Measurements from ENCODE around the gene RAB33B. TPM values are rescaled to one million over a fixed set of nuclear protein-coding genes. Genes with fewer than 3 reads are reported as not detected.

Gene RAB33B
- total and polyA plus RNA-seq, 9 of the 15 experiments (the other 6 are each of a cell fraction or from before 2014, with no cell fraction given) = 1.7 to 3.7 (median 3.0) TPM

DNA sequence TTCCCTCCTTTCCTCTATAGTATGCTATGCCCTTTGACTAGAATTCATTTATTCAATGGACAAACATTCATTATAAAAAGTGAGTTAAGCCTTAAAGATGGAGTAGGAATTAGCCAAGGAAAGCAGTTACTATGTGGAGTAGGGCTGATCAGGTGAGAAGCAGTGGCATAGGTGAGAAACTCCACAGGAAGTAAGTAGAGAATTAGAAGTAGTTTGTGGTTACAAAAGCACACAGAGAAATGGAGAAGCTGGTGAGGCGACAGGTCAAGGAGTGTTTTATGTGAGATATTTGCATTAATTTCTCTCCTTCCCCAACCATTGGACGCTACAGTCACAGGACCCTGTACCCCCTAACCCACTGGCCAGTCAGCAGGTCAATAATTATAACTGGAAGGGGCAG lies 71.5 kb downstream of the RAB33B start:
- Histone ChIP-seq H3K9ac (ENCODE audit: insufficient read depth in 1 of 2, low read depth in 2 of 2, low read length in 2 of 2) (no peak overlapping the region), H3K4me1 (replicated peaks in 1 of 2; ENCODE audit: control insufficient read depth in 2 of 2, insufficient read depth in 2 of 2, low read length in 2 of 2) (no peaks in the 10 kb centered on the region), H3K9me1 (ENCODE audit: control insufficient read depth, insufficient read depth, low read length) (no peaks in the 10 kb centered on the region), H3K4me2 (ENCODE audit: insufficient read depth, low read length) (no peak overlapping the region), H4K20me1 (replicated peaks; ENCODE audit: control insufficient read depth, insufficient read depth, low read length) (no peaks in the 10 kb centered on the region), H3K27ac (ENCODE audit: extremely low read depth, low read depth, low read length) (no peak overlapping the region), H3K4me3 (no peak overlapping the region), H3K36me3 (ENCODE audit: control insufficient read depth, insufficient read depth, low read length) (no peaks in the 10 kb centered on the region), H3K27me3 (ENCODE audit: control insufficient read depth in 2 of 2, insufficient read depth in 2 of 2, low read length in 2 of 2) (0 out of 5 replicates have a peak, but pooled peaks cover 2 to 4% of the 10 kb centered on the region in 2 experiments), H3K79me2 (ENCODE audit: control insufficient read depth, insufficient read depth, low read length) (no peaks in the 10 kb centered on the region), H3K9me3 (replicated peaks; ENCODE audit: control insufficient read depth, insufficient read depth, low read depth, low read length) (no peaks in the 10 kb centered on the region), H2AFZ (ENCODE audit: low read depth, low read length) (no peak overlapping the region)
- intact Hi-C loops (cut with micrococcal nuclease) = no loop called here
- no peak for ATAC-seq
- BruUV-seq (replicated peaks) = no TSS peak
- POLR2A ChIA-PET = no interaction called here
- CTCF ChIA-PET (ENCODE audit: low intra/inter-chr PET ratio) = no interaction called here
- in situ Hi-C loops (cut with MboI) = loop anchor here (25.0 kb wide), 1 partner anchor 488 kb away; no protein-coding TSS in a partner anchor
- no peak for FAIRE-seq
- DNase-seq (ENCODE audit: extremely low read depth in 1 of 4, low spot score in 3 of 4) = no peak
- TF ChIP-seq ZNF324 (CRISPR knock-in tag; IDR thresholded peaks at IDR 0.05) (no peak), SLC30A9 (CRISPR knock-in tag; IDR thresholded peaks at IDR 0.05) (no peak), HOXB6 (CRISPR knock-in tag; IDR thresholded peaks at IDR 0.05; ENCODE audit: borderline replicate concordance) (no peak), CREBBP (IDR thresholded peaks at IDR 0.05; ENCODE audit: low read depth, low read length) (no peak), ERF (CRISPR knock-in tag; IDR thresholded peaks at IDR 0.05) (no peak), ZNF507 (tag; conservative IDR thresholded peaks at IDR 0.05) (no peak), PHB (CRISPR knock-in tag; IDR thresholded peaks at IDR 0.05) (no peak), NONO (IDR thresholded peaks at IDR 0.05; ENCODE audit: low read depth in 2 of 2, low read length in 1 of 2) (no peak), TAF15 (IDR thresholded peaks at IDR 0.05; ENCODE audit: low read depth, low read length) (no peak), SMARCC2 (IDR thresholded peaks at IDR 0.05; ENCODE audit: low read depth) (no peak), GABPA (tag; conservative IDR thresholded peaks at IDR 0.05; ENCODE audit: low read depth) (no peak), ZNF384 (IDR thresholded peaks at IDR 0.05; ENCODE audit: low read depth, low read length) (no peak), LCOR (CRISPR knock-in tag; IDR thresholded peaks at IDR 0.05) (no peak)
- TF ChIP-seq, protein P1, sequence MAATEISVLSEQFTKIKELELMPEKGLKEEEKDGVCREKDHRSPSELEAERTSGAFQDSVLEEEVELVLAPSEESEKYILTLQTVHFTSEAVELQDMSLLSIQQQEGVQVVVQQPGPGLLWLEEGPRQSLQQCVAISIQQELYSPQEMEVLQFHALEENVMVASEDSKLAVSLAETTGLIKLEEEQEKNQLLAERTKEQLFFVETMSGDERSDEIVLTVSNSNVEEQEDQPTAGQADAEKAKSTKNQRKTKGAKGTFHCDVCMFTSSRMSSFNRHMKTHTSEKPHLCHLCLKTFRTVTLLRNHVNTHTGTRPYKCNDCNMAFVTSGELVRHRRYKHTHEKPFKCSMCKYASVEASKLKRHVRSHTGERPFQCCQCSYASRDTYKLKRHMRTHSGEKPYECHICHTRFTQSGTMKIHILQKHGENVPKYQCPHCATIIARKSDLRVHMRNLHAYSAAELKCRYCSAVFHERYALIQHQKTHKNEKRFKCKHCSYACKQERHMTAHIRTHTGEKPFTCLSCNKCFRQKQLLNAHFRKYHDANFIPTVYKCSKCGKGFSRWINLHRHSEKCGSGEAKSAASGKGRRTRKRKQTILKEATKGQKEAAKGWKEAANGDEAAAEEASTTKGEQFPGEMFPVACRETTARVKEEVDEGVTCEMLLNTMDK (IDR thresholded peaks at IDR 0.05; ENCODE audit: borderline replicate concordance, insufficient read depth, low read depth, low read length, poor library complexity, severe bottlenecking) = no peak
- 6% methylated on average over 2 of the region's 2 CpGs for WGBS (ENCODE audit: insufficient coverage, low coverage, missing lambda C conversion rate)

Small RNA genes lying within 50 kb of the gene (small RNA-seq; reads per million reads assigned to genes)
- not detected for gene RF01225

Other genes starting within 250 kb of the RAB33B start
- gene MGARP, start 173.9 kb upstream of the RAB33B start, total RNA-seq (2014; rRNA removed) = not detected in 2 replicates
- gene MGARP, start 173.9 kb upstream of the RAB33B start, total RNA-seq (2014; rRNA removed; fragmentation: Illumina TruSeq; extraction: Trizol) = 0.11 and 0.16 TPM in 2 replicates
- gene MGARP, start 173.9 kb upstream of the RAB33B start, total RNA-seq (2015; rRNA removed; fragmentation: Illumina TruSeq; extraction: Trizol) = 0.15 TPM in 1 of 2 replicates, not detected in the other
- 0.31 and 0.35 TPM in 2 replicates for gene MGARP, start 173.9 kb upstream of the RAB33B start, total RNA-seq (2021)
- 0.11 and 0.14 TPM in 2 replicates for gene MGARP, start 173.9 kb upstream of the RAB33B start, polyA plus RNA-seq (2011; rRNA removed)
- 0.11 TPM in 1 of 2 replicates, not detected in the other for gene MGARP, start 173.9 kb upstream of the RAB33B start, polyA plus RNA-seq (2014; fragmentation: Illumina TruSeq; extraction: Trizol)
- gene MGARP, start 173.9 kb upstream of the RAB33B start, polyA plus RNA-seq (2014; fragmentation: Nextera tagmentation; extraction: Ambion mirVana) = under 1 TPM; 0.23 to 0.45 TPM
- not detected in 2 replicates for gene MGARP, start 173.9 kb upstream of the RAB33B start, polyA plus RNA-seq (2014; rRNA removed)
- gene NAA15, start 152.6 kb upstream of the RAB33B start, total RNA-seq (2014; rRNA removed) = 63.2 and 67.6 TPM in 2 replicates
- 114 and 126 TPM in 2 replicates for gene NAA15, start 152.6 kb upstream of the RAB33B start, total RNA-seq (2014; rRNA removed; fragmentation: Illumina TruSeq; extraction: Trizol)
- gene NAA15, start 152.6 kb upstream of the RAB33B start, total RNA-seq (2015; rRNA removed; fragmentation: Illumina TruSeq; extraction: Trizol) = 87.5 and 96.4 TPM in 2 replicates
- 117 TPM in 2 replicates for gene NAA15, start 152.6 kb upstream of the RAB33B start, total RNA-seq (2021)
- 39.8 and 61.9 TPM in 2 replicates for gene NAA15, start 152.6 kb upstream of the RAB33B start, polyA plus RNA-seq (2011; rRNA removed)
- gene NAA15, start 152.6 kb upstream of the RAB33B start, polyA plus RNA-seq (2014; fragmentation: Illumina TruSeq; extraction: Trizol) = 60.4 and 76.4 TPM in 2 replicates
- 10 to 100 TPM; 37.8 to 41.3 TPM for gene NAA15, start 152.6 kb upstream of the RAB33B start, polyA plus RNA-seq (2014; fragmentation: Nextera tagmentation; extraction: Ambion mirVana)
- gene NAA15, start 152.6 kb upstream of the RAB33B start, polyA plus RNA-seq (2014; rRNA removed) = 45.9 and 48.9 TPM in 2 replicates
- gene NDUFC1, start 151.6 kb upstream of the RAB33B start, total RNA-seq (2014; rRNA removed) = 82.2 and 120 TPM in 2 replicates
- gene NDUFC1, start 151.6 kb upstream of the RAB33B start, total RNA-seq (2014; rRNA removed; fragmentation: Illumina TruSeq; extraction: Trizol) = 89.2 and 89.5 TPM in 2 replicates
- gene NDUFC1, start 151.6 kb upstream of the RAB33B start, total RNA-seq (2015; rRNA removed; fragmentation: Illumina TruSeq; extraction: Trizol) = 141 and 142 TPM in 2 replicates
- 88.8 and 95.4 TPM in 2 replicates for gene NDUFC1, start 151.6 kb upstream of the RAB33B start, total RNA-seq (2021)
- gene NDUFC1, start 151.6 kb upstream of the RAB33B start, polyA plus RNA-seq (2011; rRNA removed) = 55.8 and 58.9 TPM in 2 replicates
- 62.2 and 119 TPM in 2 replicates for gene NDUFC1, start 151.6 kb upstream of the RAB33B start, polyA plus RNA-seq (2014; fragmentation: Illumina TruSeq; extraction: Trizol)
- 100 to 1,000 TPM; 350 to 378 TPM for gene NDUFC1, start 151.6 kb upstream of the RAB33B start, polyA plus RNA-seq (2014; fragmentation: Nextera tagmentation; extraction: Ambion mirVana)
- gene NDUFC1, start 151.6 kb upstream of the RAB33B start, polyA plus RNA-seq (2014; rRNA removed) = 170 and 180 TPM in 2 replicates
- 1.8 and 2.0 TPM in 2 replicates for gene SETD7, start 102.1 kb downstream of the RAB33B start, total RNA-seq (2014; rRNA removed)
- 2.0 and 2.3 TPM in 2 replicates for gene SETD7, start 102.1 kb downstream of the RAB33B start, total RNA-seq (2014; rRNA removed; fragmentation: Illumina TruSeq; extraction: Trizol)
- gene SETD7, start 102.1 kb downstream of the RAB33B start, total RNA-seq (2015; rRNA removed; fragmentation: Illumina TruSeq; extraction: Trizol) = 1.7 and 1.8 TPM in 2 replicates
- 1.7 and 2.4 TPM in 2 replicates for gene SETD7, start 102.1 kb downstream of the RAB33B start, total RNA-seq (2021)
- 0.38 and 0.60 TPM in 2 replicates for gene SETD7, start 102.1 kb downstream of the RAB33B start, polyA plus RNA-seq (2011; rRNA removed)
- 1.9 and 2.1 TPM in 2 replicates for gene SETD7, start 102.1 kb downstream of the RAB33B start, polyA plus RNA-seq (2014; fragmentation: Illumina TruSeq; extraction: Trizol)
- gene SETD7, start 102.1 kb downstream of the RAB33B start, polyA plus RNA-seq (2014; fragmentation: Nextera tagmentation; extraction: Ambion mirVana) = under 1 TPM; 0.37 to 0.60 TPM
- gene SETD7, start 102.1 kb downstream of the RAB33B start, polyA plus RNA-seq (2014; rRNA removed) = 0.98 and 1.6 TPM in 2 replicates
- gene MGST2, start 211.7 kb downstream of the RAB33B start, total RNA-seq (2014; rRNA removed) = 38.7 and 49.1 TPM in 2 replicates
- 82.0 and 94.3 TPM in 2 replicates for gene MGST2, start 211.7 kb downstream of the RAB33B start, total RNA-seq (2014; rRNA removed; fragmentation: Illumina TruSeq; extraction: Trizol)
- gene MGST2, start 211.7 kb downstream of the RAB33B start, total RNA-seq (2015; rRNA removed; fragmentation: Illumina TruSeq; extraction: Trizol) = 84.7 and 92.7 TPM in 2 replicates
- gene MGST2, start 211.7 kb downstream of the RAB33B start, total RNA-seq (2021) = 55.0 and 61.0 TPM in 2 replicates
- 59.5 and 74.6 TPM in 2 replicates for gene MGST2, start 211.7 kb downstream of the RAB33B start, polyA plus RNA-seq (2011; rRNA removed)
- gene MGST2, start 211.7 kb downstream of the RAB33B start, polyA plus RNA-seq (2014; fragmentation: Illumina TruSeq; extraction: Trizol) = 80.0 and 84.6 TPM in 2 replicates
- 100 to 1,000 TPM; 108 to 115 TPM for gene MGST2, start 211.7 kb downstream of the RAB33B start, polyA plus RNA-seq (2014; fragmentation: Nextera tagmentation; extraction: Ambion mirVana)
- 96.7 and 112 TPM in 2 replicates for gene MGST2, start 211.7 kb downstream of the RAB33B start, polyA plus RNA-seq (2014; rRNA removed)

Measured in K562 (cell line).